Breast epithelium (tissue), 3 donors: Measurements from ENCODE around the gene ATG5.

Experiments used
- CTCF ChIP-seq, 3 donors: fragments of 450-650 bp; IDR thresholded peaks; one replicate each; pipeline ENCODE4 v1.5.1; 2016 to 2017; ENCODE audit warnings: antibody characterized with exemption in 3 of 3, mild to moderate bottlenecking in 3 of 3, moderate library complexity in 3 of 3
- POLR2A ChIP-seq: fragments of 450-650 bp; IDR thresholded peaks from one replicate; pipeline ENCODE4 v1.6.1; 2016; ENCODE audit warnings: antibody characterized with exemption, mild to moderate bottlenecking, moderate library complexity
- POLR2AphosphoS5 ChIP-seq, 3 donors: sonication (generic); formaldehyde crosslinking; IDR thresholded peaks; one replicate each; pipeline ENCODE4 v1.6.1; 2017; ENCODE audit warnings: antibody characterized with exemption in 3 of 3

- TF ChIP-seq CTCF (IDR thresholded peaks at IDR 0.05) = no peak
- TF ChIP-seq POLR2A = no peak
- no peak for TF ChIP-seq POLR2AphosphoS5 (IDR thresholded peaks at IDR 0.05)
Observed at GRCh38 chr6:106318061-106318460, 7.5 kb downstream of the ATG5 start.
